ENCODE results near the gene ACTA2. TPM values are rescaled to one million over a fixed set of nuclear protein-coding genes. Genes with fewer than 3 reads are reported as not detected.

Gene ACTA2
- total and polyA plus RNA-seq, 7 donors, result 39.6 to 73.1 (median 56.6) TPM

- WGBS, 3 donors, result 49 to 84% (median 52%) methylated on average over 2 of the region's 2 CpGs
- ATAC-seq, result no peak
These were observed 60.2 kb downstream of the ACTA2 start for GRCh38 chr10:88892222-88892967.

GRCh38 chr10:88890681-88891381, 61.7 kb downstream of the ACTA2 start:
- H3K4me3 ChIP-seq, result no peak overlapping the region
- intact Hi-C loops (cut with DNase I), result no loop called here
- no peak for DNase-seq
- WGBS, 3 donors, result 87 to 95% (median 89%) methylated on average over 4 of the region's 4 CpGs
- no peaks in the 10 kb centered on the region for H3K9me3 ChIP-seq
- no peak overlapping the region for H3K27ac ChIP-seq
- no peak for ATAC-seq
- TF ChIP-seq CTCF (IDR thresholded peaks at IDR 0.05), result no peak
- no peaks in the 10 kb centered on the region for H3K36me3 ChIP-seq (ENCODE audit: insufficient read depth in 1 of 2, low read depth in 1 of 2)
- H3K27me3 ChIP-seq (ENCODE audit: insufficient read depth in 3 of 3, low read length in 2 of 3), result no peaks in the 10 kb centered on the region
- H3K4me1 ChIP-seq, result no peaks in the 10 kb centered on the region

More at GRCh38 chr10:88892222-88892967, 60.2 kb downstream of the ACTA2 start:
- Histone ChIP-seq H3K4me3 (no peak overlapping the region), H3K4me1 (no peaks in the 10 kb centered on the region), H3K27me3 (ENCODE audit: insufficient read depth in 3 of 3, low read length in 2 of 3) (no peaks in the 10 kb centered on the region), H3K36me3 (ENCODE audit: insufficient read depth in 1 of 2, low read depth in 1 of 2) (no peaks in the 10 kb centered on the region), H3K9me3 (no peaks in the 10 kb centered on the region), H3K27ac (no peak overlapping the region)
- DNase-seq, result no peak
- no peak for TF ChIP-seq CTCF (IDR thresholded peaks at IDR 0.05)
- intact Hi-C loops (cut with DNase I), result no loop called here

- H3K27me3 ChIP-seq (ENCODE audit: insufficient read depth in 3 of 3, low read length in 2 of 3), result no peaks in the 10 kb centered on the region
- H3K4me1 ChIP-seq, result no peaks in the 10 kb centered on the region
- no peaks in the 10 kb centered on the region for H3K9me3 ChIP-seq
- DNase-seq (no peak), ATAC-seq (no peak)
- intact Hi-C loops (cut with DNase I), result loop anchor here in 1 of 2 donors (5.0 kb wide), 1 partner anchor 38 kb away; no protein-coding TSS in a partner anchor
- no peak for TF ChIP-seq CTCF (IDR thresholded peaks at IDR 0.05)
- H3K4me3 ChIP-seq, result no peak overlapping the region
- H3K36me3 ChIP-seq (ENCODE audit: insufficient read depth in 1 of 2, low read depth in 1 of 2), result no peaks in the 10 kb centered on the region
- no peak overlapping the region for H3K27ac ChIP-seq
- WGBS, 3 donors, result 38 to 63% (median 51%) methylated on average over 1 of the region's 1 CpG
These were observed 62.8 kb downstream of the ACTA2 start for GRCh38 chr10:88889559-88890337.

GRCh38 chr10:88888810-88889445, 63.6 kb downstream of the ACTA2 start:
- intact Hi-C loops (cut with DNase I), result loop anchor here in 1 of 2 donors (5.0 kb wide), 1 partner anchor 38 kb away; no protein-coding TSS in a partner anchor
- no peak for TF ChIP-seq CTCF (IDR thresholded peaks at IDR 0.05)
- H3K9me3 ChIP-seq, result no peaks in the 10 kb centered on the region
- H3K27ac ChIP-seq, result no peak overlapping the region
- ATAC-seq, result no peak
- no peaks in the 10 kb centered on the region for H3K27me3 ChIP-seq (ENCODE audit: insufficient read depth in 3 of 3, low read length in 2 of 3)
- no peaks in the 10 kb centered on the region for H3K4me1 ChIP-seq
- no peak for DNase-seq
- no peaks in the 10 kb centered on the region for H3K36me3 ChIP-seq (ENCODE audit: insufficient read depth in 1 of 2, low read depth in 1 of 2)
- no peak overlapping the region for H3K4me3 ChIP-seq
